ENCODE measurements around the gene DNLZ.

DNA sequence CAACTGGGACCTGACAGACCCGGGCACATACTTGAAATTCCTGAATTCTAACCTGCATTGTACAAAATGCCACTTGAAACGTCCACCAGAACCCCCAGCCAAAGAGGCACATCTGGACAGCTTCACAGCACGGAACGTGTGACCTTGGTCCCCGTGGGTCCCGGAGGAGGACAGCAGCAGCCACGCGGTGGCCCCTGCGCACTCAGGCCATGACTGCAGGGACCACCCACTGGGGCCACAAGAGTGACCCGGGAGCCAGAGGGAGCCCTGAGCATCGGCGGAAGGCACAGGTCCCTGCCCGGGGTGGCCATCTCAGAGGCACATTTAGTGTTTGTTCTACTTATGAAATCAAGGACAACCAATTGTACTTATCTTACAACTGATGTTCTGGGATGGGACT, 38.5 kb upstream of the DNLZ start:
- TF ChIP-seq CTCF (conservative IDR thresholded peaks at IDR 0.05; ENCODE audit: low read length), result no peak
- TF ChIP-seq EZH2phosphoT487 (IDR thresholded peaks at IDR 0.05; ENCODE audit: borderline replicate concordance, low read depth, low read length), result no peak
